ENCODE results near the gene PKNOX1.
"Not testable (repeated sequence)": the region's sequence is repeated elsewhere in the genome, so short reads cannot be mapped to it uniquely, and the experiment has no call there.

GRCh38 chr21:42989370-42989769 is 15.0 kb downstream of the PKNOX1 start:
- TF ChIP-seq, protein P1, sequence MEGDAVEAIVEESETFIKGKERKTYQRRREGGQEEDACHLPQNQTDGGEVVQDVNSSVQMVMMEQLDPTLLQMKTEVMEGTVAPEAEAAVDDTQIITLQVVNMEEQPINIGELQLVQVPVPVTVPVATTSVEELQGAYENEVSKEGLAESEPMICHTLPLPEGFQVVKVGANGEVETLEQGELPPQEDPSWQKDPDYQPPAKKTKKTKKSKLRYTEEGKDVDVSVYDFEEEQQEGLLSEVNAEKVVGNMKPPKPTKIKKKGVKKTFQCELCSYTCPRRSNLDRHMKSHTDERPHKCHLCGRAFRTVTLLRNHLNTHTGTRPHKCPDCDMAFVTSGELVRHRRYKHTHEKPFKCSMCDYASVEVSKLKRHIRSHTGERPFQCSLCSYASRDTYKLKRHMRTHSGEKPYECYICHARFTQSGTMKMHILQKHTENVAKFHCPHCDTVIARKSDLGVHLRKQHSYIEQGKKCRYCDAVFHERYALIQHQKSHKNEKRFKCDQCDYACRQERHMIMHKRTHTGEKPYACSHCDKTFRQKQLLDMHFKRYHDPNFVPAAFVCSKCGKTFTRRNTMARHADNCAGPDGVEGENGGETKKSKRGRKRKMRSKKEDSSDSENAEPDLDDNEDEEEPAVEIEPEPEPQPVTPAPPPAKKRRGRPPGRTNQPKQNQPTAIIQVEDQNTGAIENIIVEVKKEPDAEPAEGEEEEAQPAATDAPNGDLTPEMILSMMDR (IDR thresholded peaks at IDR 0.05): not testable (repeated sequence)
- not testable (repeated sequence) for TF ChIP-seq POLR2A (IDR thresholded peaks at IDR 0.05)

Measured in Peyer's patch (tissue), 4 donors.